HepG2 (cell line): ENCODE measurements around the gene NKRF. TPM values are rescaled to one million over a fixed set of nuclear protein-coding genes. Genes with fewer than 3 reads are reported as not detected.

Experiments used
- ATAC-seq: fragments of 200-7000 bp; cut with Tn5 transposase; 3 replicates; pipeline ENCODE4 v1.9.1; 2020; ENCODE audit warnings: mild to moderate bottlenecking, moderate library complexity
- BruUV-seq: library from RNA; stranded (reverse); fragments of 400-500 nt; replicated peaks from 2 replicates; lab custom pipeline; 2021; lab: Mats Ljungman, UMichigan
- CTCF ChIA-PET: fragments of 300-600 bp; formaldehyde crosslinking; extraction: SDS; loops from one replicate; lab custom pipeline; 2021; ENCODE audit warnings: low total read pairs, inconsistent platforms, low intra/inter-chr PET ratio; lab: Yijun Ruan, JAX
- POLR2A ChIA-PET: fragments of 350-600 bp; sonication (Branson Sonifier 250); formaldehyde crosslinking; loops from one replicate; lab custom pipeline; 2020; ENCODE audit warnings: antibody characterized with exemption, inconsistent platforms; lab: Yijun Ruan, JAX
- DNase-seq: peaks from one replicate; pipeline ENCODE4 v3.0.0-alpha.2; 2015; ENCODE audit warnings: low spot score
- FAIRE-seq: peaks from 3 replicates; lab custom pipeline; 2011; peaks lifted over from hg19 to GRCh38; lab: Jason Lieb, UNC
- H2AFZ ChIP-seq: one replicate; pipeline ENCODE4 v1.6.1; 2011; ENCODE audit warnings: low read length, inconsistent platforms
- H3K27ac ChIP-seq: fragments of 300-600 bp; 3 replicates; pipeline ENCODE4 v1.8.0; 2011; ENCODE audit warnings: mixed run types, mild to moderate bottlenecking, mixed read lengths, low read length, inconsistent platforms; ENCODE audit not compliant: insufficient read depth; ENCODE audit errors: extremely low read length
- H3K27me3 ChIP-seq, 2 experiments: fragments of 200-600 bp in 1 of 2; 2 replicates in 1 of 2; 3 replicates in 1 of 2; pipeline versions ENCODE4 v1.6.0 to v1.8.0; 2011; ENCODE audit warnings: low read length in 2 of 2, mild to moderate bottlenecking in 2 of 2, moderate library complexity in 2 of 2, inconsistent platforms in 1 of 2; ENCODE audit not compliant: insufficient read depth in 2 of 2, control insufficient read depth in 1 of 2
- H3K36me3 ChIP-seq, 2 experiments: fragments of 200-600 bp in 1 of 2; replicated peaks in 1 of 2; 2 replicates in 1 of 2; 3 replicates in 1 of 2; pipeline versions ENCODE4 v1.5.1 to v1.8.0; 2011; ENCODE audit warnings: low read length in 2 of 2, inconsistent platforms in 1 of 2; ENCODE audit not compliant: insufficient read depth in 2 of 2, control insufficient read depth in 1 of 2
- H3K4me1 ChIP-seq: 2 replicates; pipeline ENCODE4 v1.5.1; 2012; ENCODE audit warnings: low read length, inconsistent platforms; ENCODE audit not compliant: insufficient read depth
- H3K4me2 ChIP-seq: 2 replicates; pipeline ENCODE4 v1.6.0; 2011; ENCODE audit warnings: low read depth, low read length, inconsistent platforms
- H3K4me3 ChIP-seq, 3 experiments: fragments of 200-600 bp in 1 of 3; sonication (generic), shearing (Covaris generic) in 1 of 3; replicated peaks in 1 of 3; 2 replicates each; pipeline ENCODE4 v1.5.1; 2011 to 2016; ENCODE audit warnings: low read length in 3 of 3, inconsistent platforms in 2 of 3, low read depth in 2 of 3, mild to moderate bottlenecking in 2 of 3, control low read depth in 1 of 3, mixed read lengths in 1 of 3; ENCODE audit not compliant: insufficient read depth in 1 of 3
- H3K79me2 ChIP-seq: one replicate; pipeline ENCODE4 v1.6.1; 2011; ENCODE audit warnings: low read length, inconsistent platforms; ENCODE audit not compliant: insufficient read depth
- H3K9ac ChIP-seq: 2 replicates; pipeline ENCODE4 v1.6.0; 2011; ENCODE audit warnings: mild to moderate bottlenecking, low read depth, low read length, inconsistent platforms; ENCODE audit not compliant: insufficient read depth
- H3K9me3 ChIP-seq: 2 replicates; pipeline ENCODE4 v1.5.1; 2012; ENCODE audit warnings: mild to moderate bottlenecking, low read length
- H4K20me1 ChIP-seq: 2 replicates; pipeline ENCODE4 v1.6.0; 2011; ENCODE audit warnings: inconsistent platforms, mild to moderate bottlenecking, low read length, moderate library complexity; ENCODE audit not compliant: insufficient read depth
- ARNTL ChIP-seq: sonication (generic); formaldehyde crosslinking; IDR thresholded peaks from 2 replicates; pipeline ENCODE4 v1.4.0; 2020; ENCODE audit warnings: mild to moderate bottlenecking, missing genetic modification reagents
- E2F2 ChIP-seq: sonication (generic); formaldehyde crosslinking; IDR thresholded peaks from 2 replicates; pipeline ENCODE4 v1.4.0; 2020; ENCODE audit warnings: missing genetic modification reagents, borderline replicate concordance
- KLF11 ChIP-seq: IDR thresholded peaks from 2 replicates; pipeline ENCODE4 v1.6.1; 2016; ENCODE audit warnings: missing compliant biosample characterization
- RXRA ChIP-seq: sonication (generic); formaldehyde crosslinking; IDR thresholded peaks from 2 replicates; pipeline ENCODE4 v1.5.1; 2020; ENCODE audit warnings: missing genetic modification reagents
- TFAP4 ChIP-seq: sonication (generic); IDR thresholded peaks from 2 replicates; pipeline ENCODE4 v1.6.1; 2016; ENCODE audit warnings: low read depth, borderline replicate concordance
- TFDP2 ChIP-seq: sonication (generic); formaldehyde crosslinking; IDR thresholded peaks from 2 replicates; pipeline ENCODE4 v1.4.0; 2020; ENCODE audit warnings: missing genetic modification reagents
- ZBTB46 ChIP-seq: sonication (generic); formaldehyde crosslinking; IDR thresholded peaks from 2 replicates; pipeline ENCODE4 v1.4.0; 2020; ENCODE audit warnings: mild to moderate bottlenecking, missing genetic modification reagents, borderline replicate concordance
- ZFYVE20 ChIP-seq: sonication (generic); formaldehyde crosslinking; IDR thresholded peaks from 2 replicates; pipeline ENCODE4 v1.8.0; 2023; ENCODE audit warnings: low read depth, mild to moderate bottlenecking, moderate library complexity, missing genetic modification reagents, borderline replicate concordance
- ZHX1 ChIP-seq: sonication (generic); formaldehyde crosslinking; IDR thresholded peaks from 2 replicates; pipeline ENCODE4 v1.8.1; 2022; ENCODE audit warnings: low read depth, mild to moderate bottlenecking, missing genetic modification reagents
- ZIK1 ChIP-seq: sonication (generic); formaldehyde crosslinking; IDR thresholded peaks from 2 replicates; pipeline ENCODE4 v1.5.0; 2020; ENCODE audit warnings: mild to moderate bottlenecking, low read depth, missing genetic modification reagents, borderline replicate concordance
- ZNF331 ChIP-seq: sonication (generic); formaldehyde crosslinking; IDR thresholded peaks from 2 replicates; pipeline ENCODE4 v1.4.0; 2020; ENCODE audit warnings: missing genetic modification reagents
- ZNF563 ChIP-seq: sonication (generic); formaldehyde crosslinking; IDR thresholded peaks from 2 replicates; pipeline ENCODE4 v1.8.0; 2022; ENCODE audit warnings: mild to moderate bottlenecking, moderate library complexity, missing genetic modification reagents
- ZNF614 ChIP-seq: IDR thresholded peaks from 2 replicates; pipeline ENCODE4 v1.6.1; 2018; ENCODE audit warnings: missing biosample characterization, missing genetic modification reagents, inconsistent platforms, borderline replicate concordance
- WGBS: methylation state at CpG from one replicate; pipeline ENCODE4 v1.1.6; 2017; ENCODE audit warnings: low lambda C conversion rate; 5-methylcytosine and 5-hydroxymethylcytosine counted together
- in situ Hi-C: cut with HindIII; loops from 2 replicates; pipeline ENCODE4 v1.10.0; 2017; ENCODE audit warnings: low pct_unique_long_range_greater_than_20kb; ENCODE audit not compliant: extremely low pct_ligation_motif_present
- intact Hi-C: fragments of 100-400 bp; cut with micrococcal nuclease; formaldehyde crosslinking; loops from one replicate; pipeline ENCODE4 v1.10.0; 2022; ENCODE audit not compliant: unreplicated experiment
- polyA plus RNA-seq, 8 experiments: library from polyadenylated mRNA; depleted of rRNA in 3 of 8; stranded (reverse) in 7 of 8; unstranded in 1 of 8; fragments of >200 nt; fragmentation: Illumina TruSeq in 4 of 8; extraction: Trizol in 4 of 8; gene quantifications; 2 replicates each; pipeline versions ENCODE4 v1.2.1 to v1.2.3, GENCODE V29; 2011 to 2016; ENCODE audit warnings: low read depth in 4 of 8, missing spikeins in 1 of 8, mixed read lengths in 1 of 8; ENCODE audit not compliant: insufficient read depth in 1 of 8
- total RNA-seq, 5 experiments: library from RNA; depleted of rRNA; stranded (reverse); fragments of >200 nt; fragmentation: Illumina TruSeq; extraction: Trizol; gene quantifications; 2 replicates each; pipeline ENCODE4 v1.2.3, GENCODE V29; 2016; ENCODE audit warnings: low read depth in 1 of 5

NKRF gene
- total and polyA plus RNA-seq, 2 of the 13 experiments (the other 11 are each of a cell fraction or from before 2014, with no cell fraction given), result 3.3 to 6.0 TPM

- Histone ChIP-seq H3K4me2 (no peak overlapping the region), H3K9ac (no peak overlapping the region), H3K79me2 (no peaks in the 10 kb centered on the region), H3K36me3 (no peaks in the 10 kb centered on the region; a peak in 1 of 5 replicates), H4K20me1 (no peaks in the 10 kb centered on the region), H3K4me3 (no peak overlapping the region), H3K4me1 (peaks cover 6% of the 10 kb centered on the region; the same call in 1 of the 2 replicates), H3K27me3 (no peaks in the 10 kb centered on the region), H2AFZ (no peak overlapping the region), H3K27ac (no peak overlapping the region), H3K9me3 (no peaks in the 10 kb centered on the region)
- no peak for DNase-seq
- BruUV-seq, result no TSS peak
- intact Hi-C loops, result no loop called here
- CTCF ChIA-PET, result no interaction called here
- 100% methylated on average over 2 of the region's 4 CpGs for WGBS
- POLR2A ChIA-PET, result no interaction called here
- FAIRE-seq, result no peak
- in situ Hi-C loops, result no loop called here
- no peak for ATAC-seq
- TF ChIP-seq KLF11 (CRISPR knock-in tag), result no peak
- TF ChIP-seq ZNF563, result no peak
- TF ChIP-seq ZHX1, result no peak
- no peak for TF ChIP-seq TFAP4
- TF ChIP-seq TFDP2, result no peak
- no peak for TF ChIP-seq E2F2 (CRISPR knock-in tag)
- TF ChIP-seq ARNTL, result no peak
- no peak for TF ChIP-seq RXRA (CRISPR knock-in tag)
- TF ChIP-seq ZFYVE20 (CRISPR knock-in tag), result no peak
- TF ChIP-seq ZIK1 (CRISPR knock-in tag), result no peak
- TF ChIP-seq ZNF331 (CRISPR knock-in tag), result no peak
- TF ChIP-seq ZNF614 (CRISPR knock-in tag), result no peak
- TF ChIP-seq ZBTB46 (CRISPR knock-in tag), result no peak
These were observed 40.3 kb upstream of the NKRF start for GRCh38 chrX:119646515-119646914.
